ENCODE data around the gene TCF7L1. TPM values are rescaled to one million over a fixed set of nuclear protein-coding genes. Genes with fewer than 3 reads are reported as not detected.
A peak's percentile ranks its signal among the peaks of the same experiment; 100 is the strongest.

Gene TCF7L1
- total RNA-seq, 2 experiments from 2014 or later: not detected

DNA sequence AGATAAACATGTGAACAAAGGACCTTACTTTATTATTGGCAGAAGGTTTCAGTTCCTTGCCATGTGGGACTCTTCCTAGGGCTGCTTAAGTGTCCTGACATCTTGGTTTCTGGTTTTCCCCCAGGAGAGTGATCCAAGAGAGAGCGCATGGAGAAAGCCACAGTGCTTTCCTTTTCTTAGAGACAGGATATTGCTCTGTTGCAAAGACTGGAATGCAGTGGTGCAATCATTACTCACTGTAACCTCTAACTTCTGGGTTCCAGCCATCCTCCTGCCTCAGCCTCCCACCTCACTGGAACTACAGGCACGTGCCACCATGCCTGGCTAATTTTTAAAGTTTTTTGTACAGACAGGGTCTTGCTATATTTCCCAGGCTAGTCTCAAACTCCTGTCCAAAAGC is 38.1 kb upstream of the TCF7L1 start:
- Histone ChIP-seq H3K36me3 (ENCODE audit: insufficient read depth, low read length) (no peaks in the 10 kb centered on the region), H3K27ac (ENCODE audit: low read depth in 1 of 2, low read length in 2 of 2) (no peak overlapping the region), H3K9me3 (ENCODE audit: control insufficient read depth in 1 of 2, insufficient read depth in 1 of 2, low read length in 2 of 2) (no peaks in the 10 kb centered on the region), H3K4me1 (ENCODE audit: insufficient read depth, low read length) (no peaks in the 10 kb centered on the region), H3K4me3 (ENCODE audit: low read length) (no peak overlapping the region), H3K27me3 (ENCODE audit: control insufficient read depth in 1 of 2, insufficient read depth in 2 of 2, low read length in 2 of 2) (peaks cover 0 to 5% of the 10 kb centered on the region in 2 experiments)
- ATAC-seq (ENCODE audit: poor library complexity): no peak
- H3K9me3 Mint-ChIP-seq: no peaks in the 10 kb centered on the region
- ChIA-PET POLR2A (no interaction called here), CTCF (no interaction called here)
- no peak for TF ChIP-seq CTCF (IDR thresholded peaks at IDR 0.05)
- no peak overlapping the region for H3K27ac Mint-ChIP-seq
- H3K4me3 Mint-ChIP-seq: no peak overlapping the region
- no peak for DNase-seq
- H3K27me3 Mint-ChIP-seq: peaks cover 30% of the 10 kb centered on the region
- H3K4me1 Mint-ChIP-seq (ENCODE audit: low read depth): no peaks in the 10 kb centered on the region
- intact Hi-C loops (cut with DNase I, micrococcal nuclease): no loop called here
- H3K36me3 Mint-ChIP-seq (ENCODE audit: low read depth): no peaks in the 10 kb centered on the region

- ChIA-PET POLR2A (no interaction called here), CTCF (no interaction called here)
- Mint-ChIP-seq H3K27me3 (peaks cover 34% of the 10 kb centered on the region), H3K9me3 (no peaks in the 10 kb centered on the region), H3K4me1 (ENCODE audit: low read depth) (no peaks in the 10 kb centered on the region), H3K36me3 (ENCODE audit: low read depth) (no peaks in the 10 kb centered on the region), H3K27ac (no peak overlapping the region), H3K4me3 (no peak overlapping the region)
- intact Hi-C loops (cut with DNase I, micrococcal nuclease): no loop called here
- no peak for DNase-seq
- no peak overlapping the region for H3K27ac ChIP-seq (ENCODE audit: low read depth in 1 of 2, low read length in 2 of 2)
- no peaks in the 10 kb centered on the region for H3K36me3 ChIP-seq (ENCODE audit: insufficient read depth, low read length)
- peaks cover 0 to 5% of the 10 kb centered on the region in 2 experiments for H3K27me3 ChIP-seq (ENCODE audit: control insufficient read depth in 1 of 2, insufficient read depth in 2 of 2, low read length in 2 of 2)
- H3K4me1 ChIP-seq (ENCODE audit: insufficient read depth, low read length): no peaks in the 10 kb centered on the region
- TF ChIP-seq CTCF (IDR thresholded peaks at IDR 0.05): no peak
- H3K9me3 ChIP-seq (ENCODE audit: control insufficient read depth in 1 of 2, insufficient read depth in 1 of 2, low read length in 2 of 2): no peaks in the 10 kb centered on the region
- ATAC-seq (ENCODE audit: poor library complexity): no peak
- no peak overlapping the region for H3K4me3 ChIP-seq (ENCODE audit: low read length)
Observed at GRCh38 chr2:85096616-85097015, 36.6 kb upstream of the TCF7L1 start.

- CTCF ChIA-PET: no interaction called here
Observed at GRCh38 chr2:85104228-85104627, 29.0 kb upstream of the TCF7L1 start.

More at GRCh38 chr2:85104228-85104627, 29.0 kb upstream of the TCF7L1 start:
- Histone ChIP-seq H3K4me3 (ENCODE audit: low read length) (no peak overlapping the region), H3K36me3 (ENCODE audit: insufficient read depth, low read length) (no peaks in the 10 kb centered on the region), H3K27me3 (ENCODE audit: control insufficient read depth in 1 of 2, insufficient read depth in 2 of 2, low read length in 2 of 2) (no peaks in the 10 kb centered on the region), H3K27ac (ENCODE audit: low read depth in 1 of 2, low read length in 2 of 2) (no peak overlapping the region), H3K9me3 (ENCODE audit: control insufficient read depth in 1 of 2, insufficient read depth in 1 of 2, low read length in 2 of 2) (no peaks in the 10 kb centered on the region), H3K4me1 (ENCODE audit: insufficient read depth, low read length) (no peaks in the 10 kb centered on the region)
- DNase-seq (peak in 1 of 14 experiments; percentile 1), ATAC-seq (ENCODE audit: poor library complexity) (no peak)
- no peak overlapping the region for H3K4me3 Mint-ChIP-seq
- H3K27me3 Mint-ChIP-seq: peaks cover 9% of the 10 kb centered on the region
- POLR2A ChIA-PET: no interaction called here
- no peaks in the 10 kb centered on the region for H3K4me1 Mint-ChIP-seq (ENCODE audit: low read depth)
- no peaks in the 10 kb centered on the region for H3K36me3 Mint-ChIP-seq (ENCODE audit: low read depth)
- TF ChIP-seq CTCF (IDR thresholded peaks at IDR 0.05): no peak
- H3K9me3 Mint-ChIP-seq: no peaks in the 10 kb centered on the region
- intact Hi-C loops (cut with DNase I, micrococcal nuclease): no loop called here
- no peak overlapping the region for H3K27ac Mint-ChIP-seq
